ENCODE measurements around the gene TMED5. TPM values are rescaled to one million over a fixed set of nuclear protein-coding genes. Genes with fewer than 3 reads are reported as not detected.

The TMED5 gene
- total RNA-seq, 1 donor from 2014 or later: 33.6 TPM

GRCh38 chr1:93215322-93215721 lies 35.1 kb upstream of the TMED5 start:
- no peak for TF ChIP-seq CTCF (IDR thresholded peaks at IDR 0.05)
- no peak overlapping the region for H3K27ac Mint-ChIP-seq (ENCODE audit: unreplicated experiment)

GRCh38 chr1:93207211-93207610 lies 27.0 kb upstream of the TMED5 start:
- Mint-ChIP-seq H3K27ac (ENCODE audit: unreplicated experiment) (no peak overlapping the region), H3K4me1 (ENCODE audit: low read depth) (no peaks in the 10 kb centered on the region), H3K4me3 (ENCODE audit: unreplicated experiment) (no peak overlapping the region), H3K9me3 (ENCODE audit: low read depth) (no peaks in the 10 kb centered on the region), H3K36me3 (ENCODE audit: low read depth) (no peaks in the 10 kb centered on the region), H3K27me3 (ENCODE audit: low read depth) (no peaks in the 10 kb centered on the region)
- no peak for TF ChIP-seq CTCF (IDR thresholded peaks at IDR 0.05)
- no peak for DNase-seq (ENCODE audit: low spot score)

More at GRCh38 chr1:93215322-93215721, 35.1 kb upstream of the TMED5 start:
- H3K36me3 Mint-ChIP-seq (ENCODE audit: low read depth): peaks cover 9% of the 10 kb centered on the region
- H3K9me3 Mint-ChIP-seq (ENCODE audit: low read depth): no peaks in the 10 kb centered on the region
- peaks cover 6% of the 10 kb centered on the region for H3K4me1 Mint-ChIP-seq (ENCODE audit: low read depth)
- H3K27me3 Mint-ChIP-seq (ENCODE audit: low read depth): no peaks in the 10 kb centered on the region
- no peak overlapping the region for H3K4me3 Mint-ChIP-seq (ENCODE audit: unreplicated experiment)
- DNase-seq (ENCODE audit: low spot score): no peak

GRCh38 chr1:93206567-93206954 lies 26.3 kb upstream of the TMED5 start:
- Mint-ChIP-seq H3K4me1 (ENCODE audit: low read depth) (no peaks in the 10 kb centered on the region), H3K36me3 (ENCODE audit: low read depth) (no peaks in the 10 kb centered on the region), H3K27me3 (ENCODE audit: low read depth) (no peaks in the 10 kb centered on the region), H3K4me3 (ENCODE audit: unreplicated experiment) (no peak overlapping the region), H3K27ac (ENCODE audit: unreplicated experiment) (no peak overlapping the region), H3K9me3 (ENCODE audit: low read depth) (no peaks in the 10 kb centered on the region)
- no peak for TF ChIP-seq CTCF (IDR thresholded peaks at IDR 0.05)
- DNase-seq (ENCODE audit: low spot score): no peak

GRCh38 chr1:93205892-93206566 lies 25.8 kb upstream of the TMED5 start:
- no peak for TF ChIP-seq CTCF (IDR thresholded peaks at IDR 0.05)
- no peaks in the 10 kb centered on the region for H3K36me3 Mint-ChIP-seq (ENCODE audit: low read depth)
- H3K4me1 Mint-ChIP-seq (ENCODE audit: low read depth): no peaks in the 10 kb centered on the region
- no peaks in the 10 kb centered on the region for H3K27me3 Mint-ChIP-seq (ENCODE audit: low read depth)
- no peak overlapping the region for H3K4me3 Mint-ChIP-seq (ENCODE audit: unreplicated experiment)
- DNase-seq (ENCODE audit: low spot score): no peak
- H3K27ac Mint-ChIP-seq (ENCODE audit: unreplicated experiment): no peak overlapping the region
- H3K9me3 Mint-ChIP-seq (ENCODE audit: low read depth): no peaks in the 10 kb centered on the region

GRCh38 chr1:93200714-93201113 lies 20.5 kb upstream of the TMED5 start:
- Mint-ChIP-seq H3K4me3 (ENCODE audit: unreplicated experiment) (no peak overlapping the region), H3K9me3 (ENCODE audit: low read depth) (peaks cover 1% of the 10 kb centered on the region), H3K4me1 (ENCODE audit: low read depth) (peaks cover 9% of the 10 kb centered on the region), H3K27ac (ENCODE audit: unreplicated experiment) (no peak overlapping the region), H3K27me3 (ENCODE audit: low read depth) (no peaks in the 10 kb centered on the region), H3K36me3 (ENCODE audit: low read depth) (peaks cover 2% of the 10 kb centered on the region)
- no peak for TF ChIP-seq CTCF (IDR thresholded peaks at IDR 0.05)
- DNase-seq (ENCODE audit: low spot score): no peak

Data from chondrocyte (in vitro differentiated cells).